ENCODE results near the gene STRADA.

The STRADA gene

DNA sequence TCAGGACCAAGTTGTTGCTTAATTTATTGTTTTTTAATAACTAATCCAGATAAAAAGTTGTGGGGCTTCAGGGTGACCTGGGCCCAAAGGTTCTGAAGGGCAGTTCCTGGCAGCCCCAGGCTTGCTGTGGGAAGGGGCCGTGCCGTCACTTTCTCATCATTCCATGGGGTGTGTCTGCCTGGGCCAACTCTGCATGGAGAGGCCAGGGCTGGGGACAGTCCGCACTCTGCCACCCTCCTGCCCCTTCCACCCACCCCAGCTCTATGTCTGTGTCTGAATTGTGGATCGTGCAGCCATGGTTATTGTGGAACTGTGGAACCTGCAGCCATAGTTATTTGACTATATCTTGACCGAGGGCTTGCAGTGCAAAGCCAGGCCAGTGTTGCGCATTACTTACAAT is 45.7 kb downstream of the STRADA start:
- H3K36me3 Mint-ChIP-seq (ENCODE audit: low read depth) = peaks cover 18% of the 10 kb centered on the region
- H3K4me3 Mint-ChIP-seq = peak overlapping the region; percentile 60 to 74 (median 67)
- no peaks in the 10 kb centered on the region for H3K9me3 Mint-ChIP-seq
- TF ChIP-seq, protein P1, sequence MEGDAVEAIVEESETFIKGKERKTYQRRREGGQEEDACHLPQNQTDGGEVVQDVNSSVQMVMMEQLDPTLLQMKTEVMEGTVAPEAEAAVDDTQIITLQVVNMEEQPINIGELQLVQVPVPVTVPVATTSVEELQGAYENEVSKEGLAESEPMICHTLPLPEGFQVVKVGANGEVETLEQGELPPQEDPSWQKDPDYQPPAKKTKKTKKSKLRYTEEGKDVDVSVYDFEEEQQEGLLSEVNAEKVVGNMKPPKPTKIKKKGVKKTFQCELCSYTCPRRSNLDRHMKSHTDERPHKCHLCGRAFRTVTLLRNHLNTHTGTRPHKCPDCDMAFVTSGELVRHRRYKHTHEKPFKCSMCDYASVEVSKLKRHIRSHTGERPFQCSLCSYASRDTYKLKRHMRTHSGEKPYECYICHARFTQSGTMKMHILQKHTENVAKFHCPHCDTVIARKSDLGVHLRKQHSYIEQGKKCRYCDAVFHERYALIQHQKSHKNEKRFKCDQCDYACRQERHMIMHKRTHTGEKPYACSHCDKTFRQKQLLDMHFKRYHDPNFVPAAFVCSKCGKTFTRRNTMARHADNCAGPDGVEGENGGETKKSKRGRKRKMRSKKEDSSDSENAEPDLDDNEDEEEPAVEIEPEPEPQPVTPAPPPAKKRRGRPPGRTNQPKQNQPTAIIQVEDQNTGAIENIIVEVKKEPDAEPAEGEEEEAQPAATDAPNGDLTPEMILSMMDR (IDR thresholded peaks at IDR 0.05; ENCODE audit: unreplicated experiment in 3 of 3) = no peak
- no peaks in the 10 kb centered on the region for H3K27me3 Mint-ChIP-seq (ENCODE audit: low read depth)
- H3K27ac Mint-ChIP-seq = peak overlapping the region; percentile 29 to 59 (median 58)
- no peaks in the 10 kb centered on the region for H3K4me1 Mint-ChIP-seq

DNA sequence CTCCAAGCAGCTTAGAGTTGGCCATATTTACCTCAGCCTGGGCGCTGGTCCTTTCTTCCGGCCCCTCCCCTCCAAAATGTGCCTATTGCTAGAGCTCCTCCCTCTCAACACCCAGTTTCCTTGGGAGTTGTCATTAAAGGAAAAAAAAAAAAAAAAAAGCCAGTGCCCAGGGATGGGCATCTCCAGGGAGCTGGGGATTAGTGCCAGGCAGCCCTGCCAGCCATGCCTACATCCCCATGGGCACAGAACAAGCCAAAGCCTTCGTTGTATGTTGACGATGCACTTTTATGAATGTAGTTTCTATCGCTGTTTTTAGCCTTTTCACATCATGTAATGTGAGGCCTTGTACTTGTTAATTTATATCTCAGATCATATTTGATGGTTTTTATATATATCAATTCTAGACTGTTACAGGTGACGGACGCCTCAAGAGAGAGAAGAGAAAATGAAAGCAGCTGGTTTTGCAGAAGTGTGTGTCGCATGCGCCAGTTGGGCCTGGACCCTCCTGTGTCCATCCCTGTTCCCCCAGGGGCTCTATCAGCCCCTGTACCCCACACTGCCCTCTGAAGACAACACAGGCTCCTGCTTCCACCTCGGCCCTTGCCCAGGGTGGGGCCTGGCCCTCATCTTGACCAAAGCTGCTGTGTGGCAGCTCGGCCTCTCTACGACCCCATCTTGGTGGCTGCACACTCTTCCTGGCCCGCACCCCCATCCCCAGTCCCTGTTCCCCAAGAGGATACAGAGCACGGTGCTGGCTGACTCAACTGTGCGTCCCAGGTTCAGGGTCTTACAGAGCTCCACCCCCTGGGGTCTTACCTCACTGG is 46.4 kb downstream of the STRADA start:
- TF ChIP-seq, protein P1 (IDR thresholded peaks at IDR 0.05; ENCODE audit: unreplicated experiment in 3 of 3) = no peak
- Mint-ChIP-seq H3K4me3 (no peak overlapping the region), H3K9me3 (no peaks in the 10 kb centered on the region), H3K36me3 (ENCODE audit: low read depth) (peaks cover 21% of the 10 kb centered on the region), H3K27me3 (ENCODE audit: low read depth) (no peaks in the 10 kb centered on the region), H3K27ac (peak overlapping the region in 1 of 3 experiments; percentile 13), H3K4me1 (no peaks in the 10 kb centered on the region)

DNA sequence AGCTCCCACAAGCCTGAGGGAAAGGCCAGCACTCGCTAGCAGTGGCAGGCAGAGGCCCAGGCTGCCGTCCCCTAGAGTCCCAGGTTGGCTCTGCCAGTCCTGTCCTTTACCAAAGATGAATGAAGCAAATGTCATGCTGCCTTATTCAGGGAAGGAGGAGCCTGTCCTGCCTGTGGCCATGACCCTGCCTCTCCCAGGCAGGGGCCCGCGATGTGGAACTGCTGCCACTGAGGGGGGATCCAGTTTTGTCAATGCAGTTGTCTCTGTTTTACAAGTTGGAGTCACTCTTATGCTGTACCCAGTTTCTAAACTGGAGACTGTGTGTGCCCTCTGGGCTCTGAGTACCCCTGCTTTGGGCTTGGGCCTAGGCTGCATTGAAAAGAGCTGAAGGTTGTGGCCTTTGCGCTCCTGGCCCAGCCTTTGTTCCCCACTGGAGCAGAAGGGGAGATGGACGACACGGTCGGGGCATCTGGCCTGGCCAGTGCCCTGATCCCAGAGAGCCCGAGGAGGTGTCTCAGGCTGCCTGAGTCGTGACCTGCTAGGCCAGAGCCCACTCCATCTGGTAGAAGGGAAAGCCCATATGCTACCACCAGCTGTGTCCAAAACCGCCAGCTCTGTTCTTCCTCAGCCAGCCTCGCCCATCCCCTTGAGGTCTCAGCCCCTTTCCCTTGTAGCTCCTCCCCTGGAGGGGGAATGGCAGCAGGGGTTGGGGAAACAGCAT is 47.2 kb downstream of the STRADA start:
- Mint-ChIP-seq H3K27me3 (ENCODE audit: low read depth) (no peaks in the 10 kb centered on the region), H3K36me3 (ENCODE audit: low read depth) (peaks cover 21% of the 10 kb centered on the region), H3K27ac (no peak overlapping the region), H3K4me1 (no peaks in the 10 kb centered on the region), H3K4me3 (no peak overlapping the region), H3K9me3 (no peaks in the 10 kb centered on the region)
- TF ChIP-seq, protein P1 (IDR thresholded peaks at IDR 0.05; ENCODE audit: unreplicated experiment in 3 of 3) = no peak

DNA sequence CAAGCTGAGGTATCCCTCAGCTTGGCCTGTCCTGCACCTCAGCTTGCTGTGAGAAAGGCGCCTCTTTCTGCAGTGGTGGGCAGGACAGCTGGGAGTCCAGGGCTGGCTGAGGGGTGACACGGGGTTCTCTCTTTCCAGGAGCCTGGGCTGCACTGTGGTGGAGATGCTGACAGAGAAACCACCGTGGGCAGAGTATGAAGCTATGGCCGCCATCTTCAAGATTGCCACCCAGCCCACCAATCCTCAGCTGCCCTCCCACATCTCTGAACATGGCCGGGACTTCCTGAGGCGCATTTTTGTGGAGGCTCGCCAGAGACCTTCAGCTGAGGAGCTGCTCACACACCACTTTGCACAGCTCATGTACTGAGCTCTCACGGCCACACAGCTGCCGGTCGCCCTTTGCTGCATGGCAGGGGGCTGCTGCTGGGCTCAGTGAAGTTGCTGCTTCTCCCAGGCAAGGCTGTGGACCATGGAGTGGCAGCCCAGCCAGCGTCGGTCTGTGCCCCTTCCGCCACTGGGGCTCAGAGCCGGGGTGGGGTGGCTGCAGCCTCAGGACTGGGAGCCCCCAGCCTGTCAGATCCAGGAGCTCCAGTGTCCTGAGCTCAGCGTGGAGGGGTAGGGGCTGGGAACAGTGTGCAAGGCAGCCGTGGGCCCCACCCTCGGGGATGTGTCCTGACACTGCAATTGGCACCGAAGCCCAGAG is 48.0 kb downstream of the STRADA start:
- Mint-ChIP-seq H3K4me3 (no peak overlapping the region), H3K27ac (no peak overlapping the region), H3K9me3 (no peaks in the 10 kb centered on the region), H3K4me1 (no peaks in the 10 kb centered on the region), H3K27me3 (ENCODE audit: low read depth) (no peaks in the 10 kb centered on the region), H3K36me3 (ENCODE audit: low read depth) (peaks cover 21% of the 10 kb centered on the region)
- TF ChIP-seq, protein P1 (IDR thresholded peaks at IDR 0.05; ENCODE audit: unreplicated experiment in 3 of 3) = no peak

DNA sequence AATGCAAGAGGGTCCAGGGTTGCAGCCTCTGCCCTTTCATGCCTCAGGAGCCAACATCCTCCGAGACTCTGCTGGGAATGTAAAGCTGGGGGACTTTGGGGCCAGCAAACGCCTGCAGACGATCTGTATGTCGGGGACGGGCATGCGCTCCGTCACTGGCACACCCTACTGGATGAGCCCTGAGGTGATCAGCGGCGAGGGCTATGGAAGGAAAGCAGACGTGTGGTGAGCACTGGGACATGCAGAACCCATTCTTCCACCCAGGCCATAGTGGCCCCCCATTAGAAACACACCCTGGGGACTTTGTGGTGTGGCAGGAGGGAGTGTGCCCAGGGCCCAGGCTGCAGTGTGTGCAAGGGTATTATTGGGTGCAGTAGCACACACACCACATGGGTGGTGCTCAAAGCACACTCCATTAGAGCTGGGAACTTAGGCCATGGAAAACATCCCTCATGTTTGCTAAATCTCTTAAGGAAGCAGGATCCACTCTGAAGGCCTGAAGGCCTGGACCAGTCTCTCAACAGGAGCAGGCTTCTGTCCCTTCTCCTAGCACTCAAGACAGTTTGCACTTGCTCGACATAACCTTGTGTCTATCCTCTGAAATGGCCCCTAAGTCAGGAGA is 49.3 kb downstream of the STRADA start:
- H3K4me3 Mint-ChIP-seq = no peak overlapping the region
- H3K4me1 Mint-ChIP-seq = no peaks in the 10 kb centered on the region
- TF ChIP-seq, protein P1 (IDR thresholded peaks at IDR 0.05; ENCODE audit: unreplicated experiment in 3 of 3) = no peak
- no peak overlapping the region for H3K27ac Mint-ChIP-seq
- H3K36me3 Mint-ChIP-seq (ENCODE audit: low read depth) = peaks cover 21% of the 10 kb centered on the region
- no peaks in the 10 kb centered on the region for H3K9me3 Mint-ChIP-seq
- H3K27me3 Mint-ChIP-seq (ENCODE audit: low read depth) = no peaks in the 10 kb centered on the region

Measured in nephron (organoid).